Measurements from ENCODE around the gene PARP12. TPM values are rescaled to one million over a fixed set of nuclear protein-coding genes. Genes with fewer than 3 reads are reported as not detected.

The PARP12 gene
- total and polyA plus RNA-seq, 2 of the 13 experiments (the other 11 are each of a cell fraction or from before 2014, with no cell fraction given), result 15.5 to 35.2 TPM

DNA sequence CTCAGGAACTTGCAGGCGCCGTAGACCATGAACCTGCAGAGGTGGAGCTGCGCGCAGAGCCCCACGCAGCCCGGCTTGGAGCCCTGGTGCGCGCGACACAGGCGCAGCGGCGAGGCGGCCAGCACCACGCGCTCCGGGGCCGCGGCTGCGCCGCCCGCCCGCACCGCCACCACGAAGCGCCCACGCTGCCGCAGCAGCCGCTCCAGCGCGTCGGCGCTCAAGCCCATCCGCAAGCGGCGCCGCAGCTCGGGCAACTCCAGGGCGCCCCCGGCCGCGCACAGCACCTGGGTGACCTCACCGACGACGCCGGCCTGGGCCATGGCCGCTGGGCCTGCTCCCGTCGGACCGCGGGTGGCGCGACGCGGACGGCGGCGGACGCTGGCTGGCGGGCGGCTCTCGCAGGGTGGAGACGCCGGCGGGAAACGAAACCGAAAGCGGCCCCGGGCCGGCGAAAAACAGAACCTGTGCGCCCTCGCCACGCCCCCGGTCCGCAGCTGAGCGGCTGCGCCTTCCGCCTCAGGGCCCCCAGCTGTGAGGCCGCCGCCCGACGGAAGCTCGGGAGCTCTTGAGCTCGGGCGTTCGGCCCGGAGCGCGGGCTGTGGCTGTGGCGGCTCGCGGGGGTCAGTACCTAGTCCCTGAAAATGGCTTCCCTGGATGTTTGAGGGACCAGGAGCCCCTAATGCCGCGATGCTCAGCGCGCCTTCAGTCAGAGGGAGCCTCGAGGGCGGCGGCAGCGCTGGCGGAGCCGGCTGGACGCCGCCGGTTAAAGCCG, at the start of gene PARP12 (continued):
- TF ChIP-seq TOPORS (CRISPR knock-in tag; IDR thresholded peaks at IDR 0.05), result 0 out of 2 replicates have a peak, but pooled peaks have one; percentile 60
- TF ChIP-seq GABPA (IDR thresholded peaks at IDR 0.05; ENCODE audit: low read depth, low read length), result peak; percentile 18; the same call in 1 of the 2 replicates
- 0 out of 2 replicates have a peak, but pooled peaks have one; percentile 25 for TF ChIP-seq GABPA (CRISPR knock-in tag; IDR thresholded peaks at IDR 0.05; ENCODE audit: low read depth)
- peak; percentile 53; the same call in 1 of the 2 replicates for TF ChIP-seq PHF21A (CRISPR knock-in tag; IDR thresholded peaks at IDR 0.05)
- TF ChIP-seq, protein P1, sequence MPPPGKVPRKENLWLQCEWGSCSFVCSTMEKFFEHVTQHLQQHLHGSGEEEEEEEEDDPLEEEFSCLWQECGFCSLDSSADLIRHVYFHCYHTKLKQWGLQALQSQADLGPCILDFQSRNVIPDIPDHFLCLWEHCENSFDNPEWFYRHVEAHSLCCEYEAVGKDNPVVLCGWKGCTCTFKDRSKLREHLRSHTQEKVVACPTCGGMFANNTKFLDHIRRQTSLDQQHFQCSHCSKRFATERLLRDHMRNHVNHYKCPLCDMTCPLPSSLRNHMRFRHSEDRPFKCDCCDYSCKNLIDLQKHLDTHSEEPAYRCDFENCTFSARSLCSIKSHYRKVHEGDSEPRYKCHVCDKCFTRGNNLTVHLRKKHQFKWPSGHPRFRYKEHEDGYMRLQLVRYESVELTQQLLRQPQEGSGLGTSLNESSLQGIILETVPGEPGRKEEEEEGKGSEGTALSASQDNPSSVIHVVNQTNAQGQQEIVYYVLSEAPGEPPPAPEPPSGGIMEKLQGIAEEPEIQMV (CRISPR knock-in tag; IDR thresholded peaks at IDR 0.05; ENCODE audit: low read depth), result peak; percentile 93
- TF ChIP-seq FOXM1 (CRISPR knock-in tag; IDR thresholded peaks at IDR 0.05), result no peak
- TF ChIP-seq HNF4A (CRISPR knock-in tag; IDR thresholded peaks at IDR 0.05), result peak; percentile 37
- TF ChIP-seq KDM4B (CRISPR knock-in tag; IDR thresholded peaks at IDR 0.05), result no peak
- no peak for TF ChIP-seq SRF (IDR thresholded peaks at IDR 0.05; ENCODE audit: low read depth, low read length)
- TF ChIP-seq RORA (CRISPR knock-in tag; IDR thresholded peaks at IDR 0.05), result no peak
- 0 out of 2 replicates have a peak, but pooled peaks have one; percentile 51 for TF ChIP-seq ZNF256 (CRISPR knock-in tag; conservative IDR thresholded peaks at IDR 0.05)
- TF ChIP-seq ARNT (IDR thresholded peaks at IDR 0.05), result no peak
- TF ChIP-seq CENPT (CRISPR knock-in tag; IDR thresholded peaks at IDR 0.05; ENCODE audit: low read depth), result 0 out of 2 replicates have a peak, but pooled peaks have one; percentile 40
- TF ChIP-seq, protein P2, sequence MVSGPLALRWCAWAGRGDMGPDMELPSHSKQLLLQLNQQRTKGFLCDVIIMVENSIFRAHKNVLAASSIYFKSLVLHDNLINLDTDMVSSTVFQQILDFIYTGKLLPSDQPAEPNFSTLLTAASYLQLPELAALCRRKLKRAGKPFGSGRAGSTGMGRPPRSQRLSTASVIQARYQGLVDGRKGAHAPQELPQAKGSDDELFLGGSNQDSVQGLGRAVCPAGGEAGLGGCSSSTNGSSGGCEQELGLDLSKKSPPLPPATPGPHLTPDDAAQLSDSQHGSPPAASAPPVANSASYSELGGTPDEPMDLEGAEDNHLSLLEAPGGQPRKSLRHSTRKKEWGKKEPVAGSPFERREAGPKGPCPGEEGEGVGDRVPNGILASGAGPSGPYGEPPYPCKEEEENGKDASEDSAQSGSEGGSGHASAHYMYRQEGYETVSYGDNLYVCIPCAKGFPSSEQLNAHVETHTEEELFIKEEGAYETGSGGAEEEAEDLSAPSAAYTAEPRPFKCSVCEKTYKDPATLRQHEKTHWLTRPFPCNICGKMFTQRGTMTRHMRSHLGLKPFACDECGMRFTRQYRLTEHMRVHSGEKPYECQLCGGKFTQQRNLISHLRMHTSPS (CRISPR knock-in tag; IDR thresholded peaks at IDR 0.05; ENCODE audit: low read depth), result no peak
- TF ChIP-seq GATAD1 (CRISPR knock-in tag; IDR thresholded peaks at IDR 0.05), result peak; percentile 40
- TF ChIP-seq, protein P3, sequence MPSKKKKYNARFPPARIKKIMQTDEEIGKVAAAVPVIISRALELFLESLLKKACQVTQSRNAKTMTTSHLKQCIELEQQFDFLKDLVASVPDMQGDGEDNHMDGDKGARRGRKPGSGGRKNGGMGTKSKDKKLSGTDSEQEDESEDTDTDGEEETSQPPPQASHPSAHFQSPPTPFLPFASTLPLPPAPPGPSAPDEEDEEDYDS (CRISPR knock-in tag; IDR thresholded peaks at IDR 0.05), result no peak
- no peak for TF ChIP-seq RELA (CRISPR knock-in tag; IDR thresholded peaks at IDR 0.05)
- TF ChIP-seq PCBP2 (optimal IDR thresholded peaks at IDR 0.05; ENCODE audit: low read depth, low read length, poor library complexity, severe bottlenecking), result no peak
- no peak for TF ChIP-seq MIXL1 (CRISPR knock-in tag; IDR thresholded peaks at IDR 0.05)
- no peak for TF ChIP-seq TBP (CRISPR knock-in tag; IDR thresholded peaks at IDR 0.05)
- no peak for TF ChIP-seq ZNF251 (CRISPR knock-in tag; IDR thresholded peaks at IDR 0.05)
- no peak for TF ChIP-seq CREM (IDR thresholded peaks at IDR 0.05)
- no peak for TF ChIP-seq CREM (CRISPR knock-in tag; IDR thresholded peaks at IDR 0.05)
- peak; percentile 80; the same call in 1 of the 2 replicates for TF ChIP-seq ZNF616 (CRISPR knock-in tag; IDR thresholded peaks at IDR 0.05; ENCODE audit: low read depth)
- no peak for TF ChIP-seq ARID2 (CRISPR knock-in tag; IDR thresholded peaks at IDR 0.05; ENCODE audit: borderline replicate concordance)
- no peak for TF ChIP-seq ZNF724P (CRISPR knock-in tag; IDR thresholded peaks at IDR 0.05; ENCODE audit: borderline replicate concordance)
- TF ChIP-seq SRSF9 (IDR thresholded peaks at IDR 0.05; ENCODE audit: borderline replicate concordance, insufficient read depth, low read depth, low read length, poor library complexity, severe bottlenecking), result no peak
- TF ChIP-seq SMARCC2 (IDR thresholded peaks at IDR 0.05), result no peak
- 0 out of 2 replicates have a peak, but pooled peaks have one; percentile 42 for TF ChIP-seq MAF1 (CRISPR knock-in tag; IDR thresholded peaks at IDR 0.05; ENCODE audit: borderline replicate concordance)
- no peak; the same call in 1 of the 2 replicates for TF ChIP-seq MTA1 (CRISPR knock-in tag; IDR thresholded peaks at IDR 0.05; ENCODE audit: borderline replicate concordance)
